Stimulated activated CD8-positive, alpha-beta memory T cell treated with anti-CD3 and anti-CD28 coated beads, Interleukin-15, amount 100 ng/mL, for 24 hours (primary cell): Measurements from ENCODE around the gene NKAIN2.
"Not testable (repeated sequence)": the region's sequence is repeated elsewhere in the genome, so short reads cannot be mapped to it uniquely, and the experiment has no call there.

ENCODE experiments used
- DNase-seq: peaks from one replicate; pipeline ENCODE4 v3.0.0-alpha.2; 2020; ENCODE audit warnings: low read depth

The NKAIN2 gene

DNA sequence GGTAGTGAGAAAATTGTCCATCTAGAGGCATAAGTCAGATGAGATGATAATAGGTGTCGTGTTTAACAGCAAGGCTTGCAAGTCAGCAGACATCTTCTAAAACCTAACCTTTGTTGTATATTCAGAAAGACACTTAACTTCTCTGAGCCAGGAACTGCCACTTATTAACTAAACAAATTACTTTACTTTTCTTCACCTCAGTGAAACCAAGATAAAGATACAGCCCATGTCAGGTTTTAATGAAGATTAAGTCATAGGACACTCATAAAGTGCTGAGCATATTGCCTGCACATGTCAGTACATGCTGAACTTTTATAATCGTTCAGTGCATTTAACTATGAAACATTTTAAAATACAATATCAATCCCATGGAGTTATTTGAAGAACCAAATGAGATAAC is 286.8 kb downstream of the NKAIN2 start:
- no peak for DNase-seq

DNA sequence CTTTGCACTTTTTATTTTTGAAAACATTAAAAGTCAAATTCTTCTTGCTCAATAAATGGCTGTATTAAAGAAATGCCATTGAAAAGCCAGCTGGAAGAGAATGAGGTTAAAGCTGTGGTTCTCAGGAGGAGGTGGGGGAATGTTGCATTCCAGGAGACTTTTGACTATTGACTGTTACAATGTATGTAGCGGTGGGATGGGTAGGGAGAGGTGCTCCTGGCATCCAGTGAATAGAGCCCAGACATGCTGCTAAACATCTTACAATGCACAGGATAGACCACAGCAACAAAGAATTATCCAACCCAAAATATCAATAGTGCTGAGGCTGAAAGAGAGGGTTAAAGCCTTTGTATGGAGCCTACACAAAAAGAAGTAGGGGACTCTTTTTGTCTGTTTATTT is 295.9 kb downstream of the NKAIN2 start:
- DNase-seq = no peak

DNA sequence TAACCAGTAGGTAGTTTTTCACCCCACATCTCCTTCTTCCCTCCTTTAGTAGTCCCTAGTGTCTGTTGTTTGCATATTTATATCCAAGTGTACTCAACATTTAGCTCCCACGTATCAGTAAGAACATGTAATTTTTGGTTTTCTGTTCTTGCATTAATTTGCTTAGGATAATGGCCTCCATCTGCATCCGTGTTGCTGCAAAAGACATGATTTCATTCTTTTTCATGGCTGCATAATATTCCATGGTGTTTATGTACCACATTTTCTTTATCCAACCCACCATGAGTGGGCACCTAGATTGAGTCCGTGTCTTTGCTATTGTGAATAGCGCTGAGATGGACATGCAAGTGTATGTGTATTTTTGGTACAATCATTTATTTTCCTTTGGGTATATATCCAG is 306.8 kb downstream of the NKAIN2 start:
- DNase-seq = no peak

DNA sequence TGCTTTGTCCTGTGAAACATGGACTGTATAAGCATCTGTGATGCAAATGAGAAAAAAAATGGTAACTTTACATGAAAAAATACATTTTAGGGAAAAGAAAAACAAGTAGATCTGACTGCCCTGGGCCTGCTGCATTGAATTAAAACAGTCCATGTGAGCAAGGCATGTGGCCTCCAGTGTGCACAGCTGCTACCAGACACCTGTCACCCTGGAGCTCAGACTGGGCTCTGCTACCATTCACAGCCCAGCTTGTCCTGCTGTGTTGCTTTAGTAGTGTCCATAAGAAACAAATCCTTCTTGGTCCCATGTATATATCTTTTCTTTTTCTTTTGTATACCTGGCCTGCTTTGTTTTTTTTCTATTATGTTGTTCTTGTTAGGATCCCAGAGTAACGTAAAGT is 315.9 kb downstream of the NKAIN2 start:
- no peak for DNase-seq

DNA sequence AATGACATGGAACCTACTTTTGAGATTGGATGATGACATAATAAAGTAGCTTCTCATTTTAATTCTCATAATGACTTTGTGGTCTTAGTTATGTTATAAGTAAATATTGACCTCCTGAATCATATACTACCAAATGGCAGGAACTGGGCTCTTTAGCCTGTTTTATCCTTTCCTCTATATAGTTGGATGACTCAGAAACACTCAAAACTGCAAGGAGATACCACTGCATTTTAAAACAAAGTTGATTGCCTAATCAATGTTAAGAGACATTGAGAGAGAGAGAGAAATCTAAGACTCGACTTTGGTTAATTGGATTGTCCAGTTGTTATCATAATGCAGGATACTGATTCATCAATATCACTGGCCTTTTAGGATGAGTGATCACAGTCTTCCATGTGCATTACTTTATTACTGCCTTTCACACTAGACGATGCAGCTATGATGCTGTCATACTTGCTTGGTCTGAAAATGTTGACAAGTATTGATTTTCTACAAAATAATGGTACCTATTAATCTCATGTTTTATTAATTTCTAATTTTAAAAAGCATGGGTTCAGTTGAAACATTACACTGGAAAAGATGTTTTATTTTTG is 320.0 kb downstream of the NKAIN2 start:
- no peak for DNase-seq

DNA sequence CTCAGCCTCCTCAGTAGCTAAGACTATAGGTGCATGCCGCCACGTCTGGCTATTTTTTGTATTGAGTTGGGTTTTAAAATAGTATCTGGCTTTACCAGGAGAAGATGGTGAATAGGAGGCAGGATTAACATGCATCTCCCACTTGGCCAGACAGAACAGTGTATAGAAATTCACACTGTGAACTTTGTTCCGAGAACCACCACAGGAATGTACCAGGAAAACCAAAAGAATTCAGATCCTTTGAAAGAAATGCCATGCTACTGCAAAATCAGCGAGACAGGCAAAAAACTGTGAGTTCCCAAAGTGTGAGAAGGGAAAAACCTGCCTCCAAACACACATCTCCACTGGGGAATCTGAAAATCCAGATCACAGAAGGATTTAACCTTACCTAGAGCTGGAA is 327.6 kb downstream of the NKAIN2 start:
- no peak for DNase-seq

DNA sequence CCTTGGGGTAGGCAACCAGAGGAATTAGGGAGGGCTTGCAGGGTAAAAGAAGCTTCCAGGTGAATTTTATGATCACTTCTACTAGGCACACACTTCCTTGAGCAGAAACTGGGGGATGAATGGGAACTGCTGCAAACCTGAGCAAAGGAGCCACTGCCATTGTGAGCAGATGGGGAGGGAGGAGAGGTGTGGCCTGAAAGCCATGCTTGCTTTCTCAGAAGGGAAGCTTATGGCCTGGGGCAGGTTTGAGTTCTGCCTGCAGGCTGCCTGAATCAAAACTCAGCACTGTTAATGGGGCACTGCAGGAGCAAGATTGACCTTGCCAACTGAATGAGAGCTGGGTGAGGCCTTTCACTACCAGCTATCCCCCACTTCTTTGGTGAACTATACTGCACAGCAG is 328.1 kb downstream of the NKAIN2 start:
- DNase-seq = no peak

DNA sequence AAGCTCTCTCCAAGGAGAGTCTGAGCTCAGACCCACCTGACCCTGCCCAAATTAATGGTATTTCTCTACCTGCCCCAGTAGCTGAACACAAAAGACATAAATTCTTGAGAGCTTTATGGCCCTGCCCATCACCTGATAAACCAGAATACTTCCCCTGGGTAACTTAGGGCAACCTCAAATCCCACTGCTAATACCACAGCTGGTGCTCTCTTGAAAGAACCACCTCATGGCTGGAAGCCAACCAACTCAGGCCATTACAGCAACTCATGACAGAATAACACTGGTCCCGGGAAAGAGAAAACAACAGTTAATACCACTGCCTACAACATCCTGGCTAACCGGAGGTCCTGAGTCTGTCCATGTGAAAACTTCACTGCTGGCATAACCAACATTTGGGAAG is 328.6 kb downstream of the NKAIN2 start:
- no peak for DNase-seq

DNA sequence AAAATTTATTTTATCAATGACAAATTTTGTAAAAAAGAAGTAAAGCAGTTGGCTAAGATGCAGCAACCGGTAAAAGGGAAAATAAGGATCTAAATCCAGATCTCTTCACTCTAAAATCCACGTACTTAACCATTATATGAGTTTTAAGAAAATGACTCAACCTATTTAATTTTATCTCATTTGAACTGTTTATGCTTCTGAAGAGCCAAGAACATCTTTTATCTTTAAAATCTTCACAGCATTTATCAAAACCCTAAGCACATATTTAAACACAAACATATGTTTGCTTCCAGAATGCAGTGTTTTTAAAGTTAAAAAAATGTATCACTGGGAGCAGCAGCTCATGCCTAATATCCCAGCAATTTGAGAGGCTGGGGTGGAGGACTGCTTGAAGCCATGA is 339.2 kb downstream of the NKAIN2 start:
- DNase-seq = no peak

DNA sequence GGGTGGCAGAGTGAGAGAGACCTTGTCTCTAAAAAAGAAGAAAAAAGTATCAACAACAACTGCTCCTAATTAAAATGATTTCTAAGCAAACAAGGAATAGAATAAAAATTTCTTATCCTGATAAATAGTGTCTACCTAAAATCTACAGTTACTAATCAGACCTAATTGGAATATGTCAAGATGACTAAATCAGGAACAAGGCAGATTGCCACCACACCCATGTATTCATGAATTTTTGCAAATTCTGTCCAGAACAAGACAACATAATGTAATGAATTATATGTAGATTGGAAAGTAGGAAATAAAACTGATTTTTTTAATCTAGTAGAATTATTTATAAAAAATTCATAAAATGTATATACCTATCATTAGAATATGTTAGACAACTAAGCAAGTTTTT is 339.8 kb downstream of the NKAIN2 start:
- no peak for DNase-seq

DNA sequence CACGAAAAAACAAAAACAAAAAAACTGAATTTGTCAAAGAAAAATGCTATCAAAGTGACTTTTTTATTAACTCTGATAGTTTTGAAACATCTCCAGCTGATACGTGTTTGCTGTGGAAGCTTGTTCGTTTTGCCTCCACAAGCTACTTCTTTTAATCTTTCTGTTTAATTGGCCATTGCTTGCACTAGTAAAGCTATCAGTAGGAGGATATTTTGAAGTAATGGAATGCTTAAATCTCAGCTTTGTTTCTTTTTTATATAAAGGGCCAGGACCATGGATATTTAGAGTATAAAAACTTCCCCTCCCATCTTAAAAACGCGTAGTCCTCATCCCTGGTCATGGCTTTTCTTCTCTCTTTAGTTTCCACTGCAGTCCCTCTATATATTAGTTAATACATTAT is 344.0 kb downstream of the NKAIN2 start:
- DNase-seq = no peak

DNA sequence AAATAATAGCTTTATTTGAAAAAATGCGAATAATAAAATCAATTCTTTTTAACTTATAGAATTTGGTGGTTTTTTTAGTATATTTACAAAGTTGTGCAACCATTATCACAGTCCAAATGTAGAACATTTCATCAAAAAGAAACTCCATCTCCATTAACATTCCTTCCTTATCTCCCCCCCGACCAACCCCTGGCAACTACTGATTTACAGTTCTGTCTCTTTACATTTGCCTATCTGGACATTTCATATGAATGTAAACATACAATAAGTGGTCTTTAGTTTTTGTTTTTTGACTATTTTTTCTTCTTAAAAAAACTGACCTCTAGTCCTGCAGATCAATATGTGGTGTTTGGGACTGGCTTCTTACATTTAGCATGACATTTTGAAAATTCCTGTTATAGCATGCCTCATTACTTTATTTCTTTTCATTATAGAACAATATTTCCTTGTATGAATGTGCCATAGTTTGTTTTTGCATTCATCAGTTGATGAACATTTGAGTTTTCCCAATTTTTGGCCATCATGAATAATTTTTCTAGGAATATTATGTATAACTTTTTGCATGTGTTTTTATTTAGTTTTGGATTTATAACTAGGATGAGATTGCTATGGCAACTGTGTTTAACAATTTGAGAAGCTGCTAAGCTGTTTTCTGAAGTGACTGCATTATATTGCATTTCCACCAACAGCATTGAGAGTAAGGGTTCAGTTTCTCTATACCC is 344.7 kb downstream of the NKAIN2 start:
- DNase-seq = no peak

DNA sequence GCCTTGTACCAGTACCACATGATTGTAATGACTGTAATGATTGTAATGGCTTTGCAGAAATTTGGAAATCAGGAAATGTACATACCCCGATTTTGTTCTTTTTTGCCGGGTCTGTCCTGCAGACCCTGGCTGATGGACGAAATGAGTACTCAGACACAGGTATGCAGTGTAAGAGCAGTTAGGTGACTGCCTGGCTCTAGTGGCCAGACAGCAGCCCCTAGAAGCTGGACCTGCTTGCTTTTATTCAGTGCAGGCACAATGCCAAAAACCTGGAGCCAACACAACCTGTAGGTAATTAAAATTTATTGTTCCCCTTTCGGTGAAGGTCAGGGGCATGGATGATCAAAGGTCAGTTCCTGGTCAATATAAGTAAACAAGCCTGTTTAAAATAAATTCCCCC is 346.0 kb downstream of the NKAIN2 start:
- DNase-seq = no peak

DNA sequence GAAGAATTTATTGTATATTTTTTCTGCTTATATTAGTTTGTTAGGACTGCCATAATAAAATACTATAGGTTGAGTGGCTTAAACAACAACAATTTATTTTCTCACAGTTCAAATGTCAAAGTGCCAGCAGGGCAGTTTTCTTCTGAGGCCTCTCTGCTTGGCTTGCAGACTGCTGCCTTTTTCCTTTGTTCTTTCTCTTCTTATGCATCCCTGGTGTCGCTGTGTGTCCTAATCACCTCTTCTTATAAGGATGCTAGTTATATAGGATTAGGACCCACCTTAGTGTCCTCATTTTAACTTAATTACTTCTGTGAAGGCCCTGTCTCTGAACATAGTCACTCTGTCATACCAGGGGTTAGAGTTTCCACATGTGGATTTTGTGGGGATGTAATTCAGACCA is 354.4 kb downstream of the NKAIN2 start:
- DNase-seq = no peak

DNA sequence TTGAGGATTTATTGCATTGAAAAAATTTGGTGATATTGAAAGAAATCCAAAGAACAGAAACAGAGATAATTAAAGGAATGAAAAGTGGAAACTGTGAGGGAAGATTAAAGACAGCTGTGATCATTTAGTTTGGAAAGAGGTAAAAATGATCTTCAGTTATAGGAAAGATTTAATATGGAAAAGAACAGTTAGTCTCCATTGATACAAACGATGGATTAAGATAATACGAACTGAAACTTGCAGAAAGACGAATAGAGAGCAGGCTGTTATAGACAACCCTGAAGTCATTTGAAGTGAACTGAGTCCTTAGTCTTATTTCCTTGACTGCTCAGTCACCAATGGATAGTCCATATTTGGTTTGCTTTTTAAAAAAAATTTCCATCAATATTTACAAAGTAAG is 360.0 kb downstream of the NKAIN2 start:
- no peak for DNase-seq

DNA sequence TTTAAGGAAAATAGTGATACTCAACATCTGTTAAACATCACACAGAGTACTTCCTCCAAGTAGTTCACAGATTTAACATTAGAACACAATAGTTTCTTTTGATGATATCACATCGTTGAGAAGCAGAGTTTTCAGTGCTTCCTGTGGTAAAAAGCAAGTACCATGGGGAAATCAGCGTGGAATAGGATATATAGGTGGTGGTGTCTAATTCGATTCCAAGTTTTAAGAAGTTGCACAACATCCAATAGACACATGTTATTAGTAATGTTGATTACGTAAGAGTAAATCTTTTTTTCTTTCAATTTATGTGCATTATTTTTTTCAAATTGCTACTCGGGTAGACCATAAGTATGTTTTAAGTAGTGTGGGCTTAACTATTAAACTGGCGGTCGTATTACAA is 360.7 kb downstream of the NKAIN2 start:
- no peak for DNase-seq

DNA sequence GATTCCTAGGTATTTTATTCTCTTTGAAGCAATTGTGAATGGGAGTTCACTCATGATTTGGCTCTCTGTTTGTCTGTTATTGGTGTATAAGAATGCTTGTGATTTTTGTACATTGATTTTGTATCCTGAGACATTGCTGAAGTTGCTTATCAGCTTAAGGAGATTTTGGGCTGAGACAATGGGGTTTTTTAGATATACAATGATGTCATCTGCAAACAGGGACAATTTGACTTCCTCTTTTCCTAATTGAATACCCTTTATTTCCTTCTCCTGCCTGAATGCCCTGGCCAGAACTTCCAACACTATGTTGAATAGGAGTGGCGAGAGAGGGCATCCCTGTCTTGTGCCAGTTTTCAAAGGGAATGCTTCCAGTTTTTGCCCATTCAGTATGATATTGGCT is 363.6 kb downstream of the NKAIN2 start:
- DNase-seq = not testable (repeated sequence)

DNA sequence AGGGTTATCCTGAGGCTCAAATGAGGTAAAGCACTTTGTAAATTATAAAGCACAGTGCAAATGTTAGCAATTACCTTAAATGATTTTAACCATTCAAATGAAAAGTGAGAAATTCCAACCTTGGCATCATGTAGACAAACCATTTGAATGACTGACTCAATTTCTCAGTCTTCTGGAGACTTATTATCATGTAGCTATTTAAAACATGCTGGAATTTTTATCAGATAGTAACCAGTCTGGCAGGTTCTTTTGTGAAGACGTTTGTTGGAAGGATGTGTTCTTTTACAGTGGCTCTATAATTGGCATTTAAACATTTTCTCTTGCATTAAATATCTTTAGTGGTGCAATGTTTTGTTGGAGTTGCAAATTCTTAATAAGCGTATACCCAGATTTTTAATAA is 386.6 kb downstream of the NKAIN2 start:
- DNase-seq = no peak

DNA sequence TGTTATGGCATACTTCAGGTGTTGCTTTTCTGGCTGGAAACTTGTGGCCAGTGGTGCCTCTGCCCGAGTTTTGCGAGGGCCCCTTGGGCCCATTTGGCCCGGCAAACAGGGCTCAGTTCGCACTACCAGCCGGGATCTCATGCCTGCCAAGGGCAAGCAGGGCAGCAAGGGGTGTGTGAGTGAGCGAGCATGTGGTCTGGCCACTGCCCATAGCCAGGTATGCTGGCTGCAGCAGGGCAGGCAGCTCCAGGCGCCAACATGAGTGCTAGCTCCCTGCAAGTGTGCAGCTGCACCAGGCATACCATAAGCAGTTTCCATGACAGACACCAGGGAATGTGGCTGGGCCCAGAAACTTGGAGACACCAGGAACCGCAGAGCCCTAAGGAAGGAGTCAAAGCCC is 389.5 kb downstream of the NKAIN2 start:
- no peak for DNase-seq

DNA sequence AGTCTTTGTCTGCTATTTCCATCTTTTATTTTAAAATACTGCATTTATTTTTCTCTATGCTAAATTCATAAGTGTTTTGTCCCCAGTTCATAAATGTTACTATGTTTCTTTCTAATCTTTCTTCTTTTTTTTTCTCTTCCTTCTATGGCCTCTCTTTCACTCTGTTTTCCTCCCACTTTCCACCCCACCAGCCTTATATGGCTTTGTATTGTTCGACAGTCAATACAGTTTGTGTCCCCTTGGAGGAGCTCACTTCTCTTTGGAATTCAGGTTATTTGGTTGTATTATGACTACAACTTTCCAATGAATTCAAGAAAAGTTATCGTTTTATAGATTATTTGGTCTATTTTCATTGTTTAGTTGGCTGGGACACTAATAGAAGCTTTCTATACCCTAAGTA is 393.5 kb downstream of the NKAIN2 start:
- DNase-seq = no peak

DNA sequence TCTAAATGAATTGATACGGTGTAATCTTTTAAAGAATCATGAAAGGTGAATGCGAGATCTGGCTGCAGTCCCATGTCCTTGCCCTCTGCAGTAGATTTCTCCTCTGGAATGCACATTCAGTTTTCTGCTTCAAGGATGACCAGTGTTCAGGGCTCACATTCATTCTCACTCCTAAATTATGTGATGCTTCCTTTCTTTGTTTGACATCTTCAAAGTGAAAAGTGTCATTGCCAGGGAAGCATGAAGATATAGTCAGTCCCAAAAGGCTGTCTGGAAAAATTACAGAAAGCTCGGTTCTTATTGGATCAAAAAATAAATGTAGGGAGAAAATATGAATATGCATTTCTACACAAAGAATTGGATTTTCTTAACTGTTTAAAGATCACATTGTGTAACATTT is 395.6 kb downstream of the NKAIN2 start:
- no peak for DNase-seq

DNA sequence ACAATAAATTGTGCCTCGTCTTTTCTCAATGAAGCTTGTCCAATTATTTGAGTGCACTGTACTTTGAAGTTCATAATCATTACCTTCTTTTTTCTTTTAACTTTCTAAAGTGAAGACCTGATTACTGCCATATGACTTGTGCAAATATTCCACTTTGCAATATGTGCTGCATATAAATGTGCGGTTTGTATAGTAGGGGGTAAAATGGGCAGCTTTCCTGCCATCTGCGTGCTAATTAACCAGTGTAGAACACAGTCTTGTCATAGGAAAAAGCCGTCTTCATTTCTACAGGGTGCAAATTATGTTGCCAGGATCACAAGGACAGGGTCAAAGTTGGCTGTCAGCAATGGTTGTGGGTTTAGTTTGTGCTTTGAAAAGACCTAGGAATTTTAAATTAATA is 397.0 kb downstream of the NKAIN2 start:
- DNase-seq = no peak

DNA sequence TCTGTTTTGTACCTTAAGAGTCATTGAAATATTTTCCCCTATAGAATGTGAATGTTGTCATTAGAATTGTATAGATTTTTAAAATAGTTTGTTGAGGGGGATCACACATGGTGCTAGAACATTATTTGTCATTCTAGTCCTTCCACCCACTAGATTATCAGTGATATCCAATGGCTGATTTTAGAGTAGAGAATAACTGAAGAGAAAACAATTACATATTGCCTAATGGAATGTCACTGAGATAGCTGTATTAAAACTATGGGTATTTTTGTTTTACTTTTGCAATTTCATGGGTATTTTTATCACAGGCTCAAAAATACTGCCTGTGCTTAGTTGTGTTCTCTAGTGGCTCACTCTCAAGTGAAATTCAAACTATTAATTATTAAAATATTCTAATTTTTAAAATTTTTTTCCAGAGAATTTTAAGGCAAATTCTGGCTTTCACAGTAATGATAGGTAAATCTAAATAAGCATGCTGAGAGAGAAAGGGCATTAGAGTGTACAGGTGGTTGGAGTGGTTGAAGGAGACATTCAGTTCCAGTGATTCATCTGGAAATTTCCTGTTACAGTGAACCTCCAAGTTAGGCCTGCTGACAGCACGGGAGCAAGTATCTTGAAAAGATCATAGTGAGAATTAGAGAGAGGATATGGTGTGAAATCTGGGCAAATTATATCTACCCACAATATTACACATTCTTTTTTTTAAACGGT is 399.6 kb downstream of the NKAIN2 start:
- DNase-seq = no peak

DNA sequence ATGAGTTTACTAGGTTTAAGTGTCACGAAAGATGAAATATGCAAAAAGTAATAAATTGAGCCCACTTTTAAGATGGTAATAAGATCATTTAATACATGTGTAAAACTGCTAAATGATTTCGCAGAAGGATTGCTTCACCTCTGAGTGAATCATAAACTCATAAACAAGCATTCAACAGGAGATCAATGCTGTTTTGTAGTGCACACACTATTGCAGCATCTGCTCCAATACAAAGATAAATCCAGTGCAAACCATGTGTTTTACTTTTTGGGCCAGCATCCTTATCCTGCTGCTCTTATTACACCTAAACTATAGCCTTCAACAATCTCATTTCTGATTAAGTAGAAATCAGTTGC is 400.1 kb downstream of the NKAIN2 start:
- no peak for DNase-seq
